Hematopoietic multipotent progenitor cell treated with erythropoietin and hydrocortisone succinate and interleukin-3 and kit ligand, for 6 days (in vitro differentiated cells): Measurements from ENCODE around the gene AMBRA1.
"Not testable (repeated sequence)": the region's sequence is repeated elsewhere in the genome, so short reads cannot be mapped to it uniquely, and the experiment has no call there.

Experiments used
- DNase-seq: peaks from one replicate; pipeline ENCODE4 v3.0.0-alpha.2; 2015

Gene AMBRA1

GRCh38 chr11:46390331-46391171 lies 203.3 kb downstream of the AMBRA1 start:
- DNase-seq = no peak

DNA sequence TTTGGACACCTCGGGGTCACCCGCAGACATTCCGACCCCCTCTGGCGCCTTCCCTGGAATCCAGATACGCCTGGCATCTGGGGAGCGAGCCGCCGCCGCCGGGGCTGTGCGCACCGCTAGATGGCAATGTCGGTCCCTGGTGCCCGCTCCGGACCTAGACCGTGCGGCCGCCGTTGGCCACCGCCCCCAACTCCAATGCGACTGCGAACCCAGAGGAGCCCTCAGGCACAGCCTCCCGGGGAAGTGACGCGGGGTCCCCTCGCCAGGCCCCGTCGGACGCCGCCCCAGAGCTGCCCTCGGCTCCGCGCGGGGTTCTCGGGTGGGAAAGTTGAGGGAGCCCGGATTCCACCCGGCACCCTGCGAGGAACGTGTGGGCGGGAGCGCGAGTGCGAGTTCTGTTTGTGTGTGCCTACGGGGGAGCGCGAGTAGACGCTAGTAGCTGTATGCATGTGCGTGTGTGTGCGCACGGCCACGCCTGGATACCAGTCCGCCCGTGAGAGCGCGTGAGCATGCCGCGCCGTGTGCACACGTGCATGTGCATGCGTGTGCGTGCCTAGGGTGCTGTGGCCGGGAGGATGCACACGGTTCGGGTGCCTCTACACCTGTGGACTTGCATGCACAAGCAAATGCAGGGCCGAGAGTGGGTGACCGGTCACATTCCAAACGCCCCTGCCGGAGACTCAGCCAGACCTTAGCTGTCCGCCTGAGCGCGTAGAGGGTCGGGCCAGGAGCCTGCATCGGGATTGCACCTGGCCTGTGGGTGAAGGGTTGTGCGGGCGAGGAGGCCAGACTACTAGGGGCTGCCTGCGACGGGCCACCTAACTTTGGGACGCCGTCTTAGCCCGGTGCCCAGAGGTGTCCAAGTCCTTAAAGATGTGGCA lies 204.1 kb downstream of the AMBRA1 start:
- peak; percentile 86 for DNase-seq

GRCh38 chr11:46388619-46389449 lies 205.0 kb downstream of the AMBRA1 start:
- no peak for DNase-seq

GRCh38 chr11:46387919-46388618 lies 205.8 kb downstream of the AMBRA1 start:
- DNase-seq = peak; percentile 52

DNA sequence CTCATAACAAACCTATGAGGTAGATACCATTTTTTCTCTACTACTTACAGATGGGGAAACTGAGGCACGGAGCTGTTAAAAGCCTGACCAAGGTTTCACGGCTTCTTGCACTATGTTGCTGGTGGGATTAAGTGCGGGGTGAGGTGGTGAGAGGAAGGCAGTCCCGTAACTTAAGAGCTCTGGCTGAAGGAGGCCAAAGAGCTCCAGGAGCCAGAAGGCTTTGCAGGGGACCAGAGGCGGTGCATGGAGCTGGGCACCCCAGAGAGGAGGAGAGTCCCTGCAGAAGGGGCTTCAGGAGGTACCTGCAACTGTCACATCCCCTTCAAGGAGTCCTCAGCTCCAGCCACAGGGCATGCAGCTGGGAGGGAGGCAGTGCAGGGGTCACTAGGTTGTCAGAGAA lies 206.4 kb downstream of the AMBRA1 start:
- no peak for DNase-seq

- no peak for DNase-seq
Observed at GRCh38 chr11:46386674-46387073, 207.1 kb downstream of the AMBRA1 start.

DNA sequence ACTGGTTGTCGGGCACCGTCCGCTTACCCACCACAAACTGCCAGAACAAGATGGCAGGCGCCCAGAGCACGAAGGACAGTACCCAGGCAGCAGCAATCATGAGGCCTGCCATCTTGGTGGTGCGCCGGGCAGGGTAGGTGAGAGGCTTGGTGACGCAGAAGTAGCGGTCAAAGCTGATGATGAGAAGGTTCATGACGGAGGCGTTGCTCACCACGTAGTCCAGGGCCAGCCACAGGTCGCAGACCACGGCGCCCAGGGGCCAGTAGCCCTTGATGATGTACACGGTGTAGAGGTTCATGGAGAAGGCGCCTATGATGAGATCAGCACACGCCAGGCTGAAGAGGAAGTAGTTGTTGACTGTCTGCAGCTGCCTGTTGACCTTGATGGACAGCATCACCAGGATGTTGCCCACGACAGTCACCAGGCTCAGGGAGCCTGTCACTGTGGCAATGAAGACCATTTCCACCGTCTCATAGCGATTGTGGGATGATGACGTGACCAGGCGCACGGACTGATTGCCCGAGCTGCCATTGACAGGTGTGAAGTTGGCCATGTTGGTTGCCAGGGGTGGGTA lies 207.7 kb downstream of the AMBRA1 start:
- DNase-seq = no peak

DNA sequence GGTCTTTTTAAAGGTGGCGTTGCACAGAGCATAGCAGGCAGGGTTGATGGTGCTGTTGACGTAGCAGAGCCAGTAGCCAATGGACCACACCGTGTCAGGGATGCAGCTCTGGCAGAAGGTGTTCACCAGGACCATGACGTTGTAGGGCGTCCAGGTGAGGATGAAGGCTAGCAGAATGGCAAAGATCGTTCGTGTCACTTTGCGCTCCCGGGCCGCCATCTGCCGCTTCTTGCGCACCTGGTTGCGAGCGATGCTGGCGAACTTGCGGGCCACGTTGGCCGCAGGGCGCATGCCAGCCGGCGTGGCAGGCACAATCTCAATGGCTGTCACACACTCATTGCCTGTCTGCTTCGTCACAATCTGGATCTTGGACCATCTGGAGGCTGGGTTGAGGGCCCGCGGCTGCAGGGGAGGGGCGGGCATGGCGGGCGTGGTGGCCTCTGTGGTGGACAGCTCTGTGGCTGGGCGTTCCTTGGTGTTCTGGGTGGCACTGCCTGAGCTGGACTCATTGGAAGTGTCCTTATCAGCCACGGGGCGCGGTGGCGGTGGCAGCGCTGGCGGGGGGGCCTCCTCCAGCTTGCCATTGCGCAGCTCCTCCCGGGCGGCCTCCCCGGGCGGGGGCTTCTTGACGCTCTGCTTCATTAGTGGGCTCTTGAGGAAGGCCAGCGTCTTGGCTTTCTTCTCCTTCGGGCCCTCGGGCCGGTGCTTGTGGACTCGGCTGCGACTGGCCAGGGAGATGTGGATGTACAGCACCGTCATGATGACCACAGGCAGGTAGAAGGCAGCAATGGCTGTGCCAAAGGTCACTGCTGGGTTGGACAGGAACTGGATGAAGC lies 208.4 kb downstream of the AMBRA1 start:
- no peak for DNase-seq

- no peak for DNase-seq
Observed at GRCh38 chr11:46383974-46384701, 209.7 kb downstream of the AMBRA1 start.

- no peak for DNase-seq
Observed at GRCh38 chr11:46383404-46383758, 210.4 kb downstream of the AMBRA1 start.

DNA sequence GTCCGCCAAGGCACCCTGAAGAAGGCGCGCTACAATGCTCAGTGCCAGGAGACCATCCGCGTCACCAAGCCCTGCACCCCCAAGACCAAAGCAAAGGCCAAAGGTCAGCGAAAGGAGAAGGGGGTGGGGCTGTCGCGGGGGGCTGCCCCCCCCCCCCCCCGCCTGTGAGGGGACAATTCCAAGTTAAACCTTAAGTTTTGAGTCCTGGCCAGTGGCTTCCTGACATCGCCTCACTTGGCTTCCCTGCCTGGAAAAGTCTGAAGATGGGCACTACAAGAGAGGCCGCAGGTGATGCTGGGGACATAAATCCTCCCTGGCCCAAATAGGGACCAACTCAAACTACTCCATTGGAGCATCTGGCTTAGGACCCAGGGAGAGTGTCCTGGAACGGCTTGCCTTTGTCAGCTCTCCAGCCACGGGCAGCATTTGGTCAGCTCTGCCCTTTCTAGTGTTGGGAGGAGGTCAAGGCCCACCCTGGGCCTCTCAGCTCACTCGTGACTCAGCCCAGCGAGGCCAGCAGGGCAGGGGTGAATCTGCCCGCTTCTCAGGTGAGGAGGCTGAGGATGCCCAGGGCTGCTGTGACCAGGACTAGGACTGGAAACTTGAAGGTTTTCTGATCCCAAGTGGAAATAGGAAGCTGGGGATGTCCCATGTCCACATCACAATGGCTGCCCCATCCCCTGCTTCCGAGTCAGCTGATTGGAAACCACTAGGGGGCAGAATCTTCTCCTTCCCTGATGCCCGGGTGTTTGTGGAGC lies 211.0 kb downstream of the AMBRA1 start:
- no peak for DNase-seq

GRCh38 chr11:46381819-46382645 lies 211.8 kb downstream of the AMBRA1 start:
- no peak for DNase-seq

DNA sequence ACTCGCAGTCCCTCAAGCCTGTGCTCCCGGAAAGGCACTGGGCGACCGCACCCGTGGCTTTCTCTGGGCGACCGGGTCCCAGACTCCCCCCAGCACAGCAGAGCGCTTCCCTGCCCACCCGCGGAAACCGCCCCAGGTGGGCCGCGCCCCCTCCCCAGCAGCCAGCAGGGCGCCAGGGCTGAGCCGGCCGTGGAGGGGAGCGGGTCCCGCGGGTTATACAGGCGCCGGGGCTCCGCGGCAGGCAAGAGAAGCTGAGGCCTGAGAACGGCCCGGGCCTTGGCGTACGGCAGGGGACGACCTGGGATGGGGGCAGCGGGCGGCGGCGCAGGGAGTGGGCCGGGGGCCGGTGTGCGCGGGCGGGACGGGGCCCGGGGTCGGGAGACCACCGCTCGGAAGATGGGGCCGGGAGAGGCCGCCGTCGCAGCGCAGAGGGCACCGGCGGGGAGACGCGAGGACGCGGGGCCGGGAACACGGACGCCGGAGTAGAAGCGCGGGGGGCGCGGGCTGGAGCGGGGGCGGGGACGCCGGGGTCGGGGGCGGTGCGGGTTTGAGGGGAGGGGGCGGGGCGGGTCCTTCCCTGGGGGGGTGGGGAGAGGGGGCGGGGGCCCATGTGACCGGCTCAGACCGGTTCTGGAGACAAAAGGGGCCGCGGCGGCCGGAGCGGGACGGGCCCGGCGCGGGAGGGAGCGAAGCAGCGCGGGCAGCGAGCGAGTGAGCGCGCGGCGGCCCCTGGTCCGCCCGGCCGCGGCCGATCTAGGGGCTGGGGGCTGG lies 212.6 kb downstream of the AMBRA1 start, which contains the start of gene MDK:
MDK (plus strand) TSS at position 622 of the 771 bp plus-strand sequence. CDS start 389 bp downstream, outside the sequence.
- no peak for DNase-seq

DNA sequence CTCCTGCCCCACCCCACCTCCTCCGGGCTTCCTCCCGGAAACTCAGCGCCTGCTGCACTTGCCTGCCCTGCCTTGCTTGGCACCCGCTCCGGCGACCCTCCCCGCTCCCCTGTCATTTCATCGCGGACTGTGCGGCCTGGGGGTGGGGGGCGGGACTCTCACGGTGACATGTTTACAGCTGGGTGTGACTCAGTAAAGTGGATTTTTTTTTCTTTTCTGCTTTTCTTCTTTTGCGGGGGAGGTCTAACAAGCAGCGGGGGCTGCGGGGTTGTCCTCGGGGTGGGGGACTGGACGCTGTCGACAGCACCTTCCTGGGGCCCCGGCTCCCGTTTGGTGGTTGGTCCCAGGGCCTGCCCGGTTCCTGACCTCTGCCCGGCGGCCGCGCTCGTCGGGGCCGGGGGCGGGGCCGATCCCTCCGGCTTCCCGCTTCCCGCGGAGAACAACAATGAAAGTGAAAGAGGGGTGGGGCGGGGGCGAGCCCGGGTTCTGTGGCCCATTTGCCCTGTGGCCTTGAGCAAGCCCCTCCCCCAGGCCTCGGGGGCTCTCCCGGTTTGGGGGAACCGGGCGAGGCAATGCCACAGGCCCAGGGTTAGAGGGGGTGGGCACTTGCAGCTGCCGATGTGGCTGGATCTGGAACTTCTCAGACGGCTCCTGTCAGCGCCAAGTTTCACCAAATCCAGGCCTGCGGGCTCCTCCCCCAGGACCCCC lies 213.3 kb downstream of the AMBRA1 start:
- no peak for DNase-seq

GRCh38 chr11:46379482-46380293 lies 214.1 kb downstream of the AMBRA1 start:
- not testable (repeated sequence) for DNase-seq
